DND-41 (cell line): Measurements from ENCODE around the gene FXYD5.

Experiments
- EZH2 ChIP-seq: IDR thresholded peaks from 3 replicates; pipeline ENCODE4 v1.6.1; 2012; ENCODE audit warnings: borderline replicate concordance, low read depth, mild to moderate bottlenecking, moderate library complexity, low read length, inconsistent platforms; ENCODE audit not compliant: severe bottlenecking
- TF ChIP-seq, protein P1 (sequence below): IDR thresholded peaks from 2 replicates; pipeline ENCODE4 v1.5.1; 2012; ENCODE audit warnings: borderline replicate concordance, low read length, moderate library complexity, mild to moderate bottlenecking; ENCODE audit not compliant: poor library complexity, severe bottlenecking; ENCODE audit errors: extremely low read depth

DNA sequence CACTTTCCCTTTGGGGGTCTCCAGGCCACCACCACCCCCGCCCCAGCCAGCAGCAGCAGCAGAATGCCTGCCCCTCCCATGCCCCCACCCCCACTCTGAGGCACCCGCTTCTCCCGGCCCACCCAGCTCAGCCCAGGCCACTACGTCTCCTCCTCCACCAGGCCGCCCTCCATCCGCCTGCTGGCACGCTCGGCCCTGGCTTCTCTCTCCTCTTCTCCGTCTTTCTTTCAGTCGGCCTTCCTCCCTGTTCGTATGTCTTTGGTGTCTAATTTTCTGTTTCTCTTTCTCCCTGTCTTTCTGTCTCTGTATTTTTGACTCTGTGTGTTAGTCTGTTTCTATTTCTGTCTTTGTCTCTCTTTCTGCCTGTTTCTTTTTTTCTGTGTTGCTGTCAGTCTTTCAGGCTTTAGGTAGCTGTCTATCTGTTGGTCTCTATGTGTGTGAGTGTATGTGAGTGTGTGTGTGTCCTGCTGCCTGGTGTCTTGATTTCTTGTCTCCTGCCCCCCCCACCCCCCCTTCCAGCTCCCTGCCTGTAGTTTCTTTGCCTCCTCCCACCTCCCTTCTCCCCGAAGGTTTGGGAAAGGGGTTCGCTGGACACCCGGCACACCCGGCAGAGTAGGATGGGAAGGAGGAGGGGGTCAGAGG lies 19.8 kb upstream of the FXYD5 start, which contains the start of gene LGI4:
- TF ChIP-seq, protein P1, sequence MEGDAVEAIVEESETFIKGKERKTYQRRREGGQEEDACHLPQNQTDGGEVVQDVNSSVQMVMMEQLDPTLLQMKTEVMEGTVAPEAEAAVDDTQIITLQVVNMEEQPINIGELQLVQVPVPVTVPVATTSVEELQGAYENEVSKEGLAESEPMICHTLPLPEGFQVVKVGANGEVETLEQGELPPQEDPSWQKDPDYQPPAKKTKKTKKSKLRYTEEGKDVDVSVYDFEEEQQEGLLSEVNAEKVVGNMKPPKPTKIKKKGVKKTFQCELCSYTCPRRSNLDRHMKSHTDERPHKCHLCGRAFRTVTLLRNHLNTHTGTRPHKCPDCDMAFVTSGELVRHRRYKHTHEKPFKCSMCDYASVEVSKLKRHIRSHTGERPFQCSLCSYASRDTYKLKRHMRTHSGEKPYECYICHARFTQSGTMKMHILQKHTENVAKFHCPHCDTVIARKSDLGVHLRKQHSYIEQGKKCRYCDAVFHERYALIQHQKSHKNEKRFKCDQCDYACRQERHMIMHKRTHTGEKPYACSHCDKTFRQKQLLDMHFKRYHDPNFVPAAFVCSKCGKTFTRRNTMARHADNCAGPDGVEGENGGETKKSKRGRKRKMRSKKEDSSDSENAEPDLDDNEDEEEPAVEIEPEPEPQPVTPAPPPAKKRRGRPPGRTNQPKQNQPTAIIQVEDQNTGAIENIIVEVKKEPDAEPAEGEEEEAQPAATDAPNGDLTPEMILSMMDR, result no peak
- no peak for TF ChIP-seq EZH2
